GM18951 (cell line): Measurements from ENCODE around the gene UNC119B.

Experiments used
- POLR2A ChIP-seq: IDR thresholded peaks from 4 replicates; pipeline ENCODE4 v1.6.1; 2011; ENCODE audit warnings: mild to moderate bottlenecking; ENCODE audit not compliant: insufficient read length, insufficient read depth; ENCODE audit errors: extremely low read depth
- in situ Hi-C: fragments of 300-500 bp; cut with MboI; formaldehyde crosslinking; loops from one replicate; pipeline ENCODE4 v1.12.0; 2022; ENCODE audit warnings: low sequenced_read_pairs, mixed read lengths, inconsistent platforms; ENCODE audit not compliant: unreplicated experiment

The UNC119B gene

DNA sequence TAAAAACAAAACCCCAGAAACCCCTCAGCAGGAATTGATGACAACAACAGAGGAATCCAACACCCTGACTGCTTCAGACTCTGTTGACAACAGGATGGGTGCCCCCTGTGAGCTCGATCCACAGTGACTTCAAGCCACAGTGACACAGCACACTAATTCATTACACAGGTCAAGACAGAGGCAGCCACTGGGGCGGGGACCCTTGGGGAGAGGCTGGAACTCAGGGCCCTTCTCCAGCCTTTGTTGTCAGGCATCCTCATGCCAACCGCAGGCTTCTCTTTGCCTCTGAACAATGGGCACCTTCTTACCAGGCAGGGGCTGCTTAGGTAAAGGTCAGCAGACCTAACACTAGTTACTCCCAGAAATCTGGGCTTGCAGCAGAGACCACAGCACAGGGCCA is 53.0 kb downstream of the UNC119B start:
- no peak for TF ChIP-seq POLR2A
- in situ Hi-C loops: no loop called here

DNA sequence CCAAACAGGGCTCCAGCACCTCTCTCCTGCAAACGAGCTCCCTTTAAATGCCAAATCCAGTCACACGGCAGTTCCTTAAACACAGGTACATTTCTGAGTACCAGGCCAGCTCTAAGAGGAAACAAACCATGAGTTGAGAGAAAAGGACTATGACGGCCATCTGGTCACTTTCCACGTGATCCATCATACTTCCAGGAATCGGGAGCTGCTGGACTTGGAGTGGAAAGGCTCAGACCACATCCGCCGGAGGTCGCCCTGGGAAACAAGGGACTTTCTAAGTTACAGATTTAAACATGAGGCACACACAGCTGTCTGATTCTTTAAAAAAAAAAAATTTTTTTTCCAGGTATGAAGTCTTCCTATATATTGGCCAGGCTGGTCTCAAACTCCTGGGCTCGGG is 54.6 kb downstream of the UNC119B start:
- in situ Hi-C loops: no loop called here
- no peak for TF ChIP-seq POLR2A

- TF ChIP-seq POLR2A: no peak
- in situ Hi-C loops: no loop called here
These were observed 56.3 kb downstream of the UNC119B start for GRCh38 chr12:120766566-120766965.

DNA sequence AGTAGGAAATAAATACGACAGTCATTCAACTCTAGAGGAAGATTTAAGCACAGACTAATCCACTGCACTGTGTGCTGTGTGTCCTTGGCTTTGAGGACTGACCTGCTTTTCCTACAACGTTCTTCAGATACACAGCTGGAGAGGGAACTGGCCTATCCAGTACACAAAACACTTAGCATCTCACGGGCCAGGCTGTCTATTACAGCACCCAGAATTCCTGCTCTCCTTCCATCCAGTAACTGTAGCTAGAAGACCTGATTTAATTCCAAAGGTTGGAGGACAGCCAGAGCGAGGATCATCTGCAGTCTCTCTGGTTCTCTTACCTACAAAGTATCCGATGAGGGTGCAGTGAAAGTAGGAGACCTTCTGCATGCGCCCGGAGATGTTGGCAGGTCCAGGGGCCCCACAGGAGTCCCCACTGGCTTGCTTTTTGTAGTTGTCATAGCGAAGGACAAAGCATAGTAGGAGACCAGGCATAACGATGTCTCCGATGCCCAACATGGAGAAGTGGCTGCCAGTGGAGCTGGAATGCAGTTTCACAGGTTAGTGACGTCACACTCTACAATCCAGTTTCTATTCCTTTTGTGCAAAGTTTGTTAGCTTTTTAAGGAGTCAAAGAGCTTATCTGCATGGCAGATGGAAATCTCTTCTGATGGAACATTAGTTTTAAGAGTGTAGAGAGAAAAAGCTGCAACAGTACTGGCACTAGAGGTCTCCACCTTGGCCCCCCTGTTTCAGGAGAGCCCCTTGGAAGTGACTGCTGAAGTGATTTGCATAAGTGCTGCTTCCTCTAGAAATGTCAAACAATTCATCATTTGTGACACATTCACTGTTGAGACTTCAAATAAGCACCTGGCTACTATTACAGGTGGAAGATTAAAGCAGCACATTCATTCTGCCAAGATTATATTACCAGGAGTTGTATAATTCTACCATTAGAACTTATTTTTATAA is 57.1 kb downstream of the UNC119B start:
- in situ Hi-C loops: no loop called here
- no peak for TF ChIP-seq POLR2A

- no peak for TF ChIP-seq POLR2A
- in situ Hi-C loops: no loop called here
These were observed 60.8 kb downstream of the UNC119B start for GRCh38 chr12:120771097-120771496.
